Measurements from ENCODE around the gene SREBF1. TPM values are rescaled to one million over a fixed set of nuclear protein-coding genes. Genes with fewer than 3 reads are reported as not detected.

Gene SREBF1
- total RNA-seq, 3 donors from 2014 or later (not counting 1 experiment from before 2014, with no cell fraction given): 80.7 to 208 (median 119) TPM

DNA sequence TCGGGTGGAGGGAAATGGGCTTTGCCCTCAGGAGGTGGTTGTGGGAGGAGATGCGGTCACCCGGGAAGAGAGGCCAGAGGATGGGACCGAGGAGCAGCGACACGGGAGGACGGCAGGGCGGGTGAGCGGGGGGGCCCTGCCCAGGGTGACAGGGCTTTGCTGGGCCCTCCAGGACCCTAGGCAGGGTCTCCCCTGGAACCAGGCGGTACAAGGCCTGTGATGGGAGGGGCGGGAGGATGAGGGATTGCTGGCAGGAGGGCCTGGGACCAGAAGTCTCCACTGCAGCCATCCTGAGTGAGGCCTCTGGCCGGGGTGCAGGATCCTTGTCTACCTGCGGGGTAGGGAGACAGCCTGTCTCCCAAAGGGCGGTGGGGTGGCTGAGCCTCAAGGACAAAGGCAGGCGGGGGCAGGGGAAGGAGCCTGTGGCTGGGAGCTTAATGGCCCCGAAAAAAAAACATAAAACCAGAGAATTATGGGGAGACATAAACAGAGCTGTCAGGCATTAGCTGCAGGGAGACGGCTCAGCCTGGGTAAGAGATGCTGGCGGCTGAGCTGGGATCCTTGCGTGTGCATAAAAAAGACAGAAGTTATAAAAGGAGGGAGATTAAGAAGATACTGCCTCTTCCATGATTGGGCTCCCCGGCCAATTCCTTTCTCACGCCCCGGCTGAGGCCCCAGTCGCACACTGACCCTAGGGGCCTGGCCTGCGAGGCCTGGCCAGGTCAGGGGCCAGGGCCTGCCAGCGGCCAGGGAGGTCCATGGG, 66.7 kb downstream of the SREBF1 start:
- 96% methylated on average over 25 of the region's 25 CpGs for WGBS (ENCODE audit: insufficient coverage)
- no peak for DNase-seq
- no peak for ATAC-seq
- H3K36me3 ChIP-seq (ENCODE audit: control insufficient read depth, insufficient read depth, low read length): peaks cover 2% of the 10 kb centered on the region
- Mint-ChIP-seq H3K27me3 (ENCODE audit: low read depth in 2 of 2) (no peaks in the 10 kb centered on the region), H3K4me3 (no peak overlapping the region), H3K36me3 (no peaks in the 10 kb centered on the region), H3K4me1 (peaks cover 36 to 45% of the 10 kb centered on the region in 2 donors), H3K27ac (peak overlapping the region in 1 of 2 donors; percentile 80), H3K9me3 (no peaks in the 10 kb centered on the region)
- H3K4me3 ChIP-seq (ENCODE audit: low read length): no peak overlapping the region
- H3K9me3 ChIP-seq (ENCODE audit: control insufficient read depth, insufficient read depth, low read length): no peaks in the 10 kb centered on the region
- no peak for TF ChIP-seq CTCF (IDR thresholded peaks at IDR 0.05)
- H3K27ac ChIP-seq (ENCODE audit: low read length): no peak overlapping the region
- H3K4me1 ChIP-seq (ENCODE audit: control insufficient read depth, insufficient read depth, low read length): peaks cover 42% of the 10 kb centered on the region
- no peaks in the 10 kb centered on the region for H3K27me3 ChIP-seq (ENCODE audit: control insufficient read depth, insufficient read depth, low read length)
- intact Hi-C loops (cut with micrococcal nuclease): loop anchor here (5.0 kb wide), 1 partner anchor 48 kb away; no protein-coding TSS in a partner anchor

DNA sequence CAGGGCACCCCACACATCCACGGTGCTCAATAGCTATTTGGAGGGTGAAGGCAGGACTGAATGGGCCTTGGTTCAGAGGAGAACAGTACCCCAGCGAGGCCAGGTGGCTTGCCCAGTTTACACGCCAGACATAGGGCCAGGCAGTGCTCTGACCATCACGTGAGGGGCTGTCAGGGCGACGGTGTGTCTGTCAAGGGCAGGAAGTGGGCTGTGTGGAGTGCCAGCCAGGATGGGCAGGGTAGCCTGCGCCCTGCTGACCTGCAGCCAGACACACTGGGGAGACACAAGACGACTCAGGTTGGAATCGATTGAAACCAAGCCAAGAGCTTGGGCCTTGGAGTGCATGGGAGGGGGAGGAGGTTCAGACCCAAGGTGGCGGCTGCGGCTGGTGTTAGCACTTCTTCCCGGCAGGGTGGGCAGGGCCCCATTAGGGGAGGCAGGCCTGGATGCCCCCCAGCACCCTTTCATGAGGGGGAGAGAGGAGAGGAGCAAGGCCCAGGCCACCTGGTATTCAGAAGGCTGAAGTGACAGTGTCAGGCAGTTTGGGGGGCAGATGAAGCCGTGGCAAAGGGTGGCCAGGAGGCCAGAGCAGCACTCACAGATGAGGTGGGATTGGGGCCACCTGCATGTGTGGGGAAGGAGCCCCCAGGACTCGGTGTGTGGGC, 68.2 kb downstream of the SREBF1 start:
- Histone ChIP-seq H3K4me1 (ENCODE audit: control insufficient read depth, insufficient read depth, low read length) (peaks cover 57% of the 10 kb centered on the region), H3K9me3 (ENCODE audit: control insufficient read depth, insufficient read depth, low read length) (no peaks in the 10 kb centered on the region), H3K4me3 (ENCODE audit: low read length) (no peak overlapping the region), H3K36me3 (ENCODE audit: control insufficient read depth, insufficient read depth, low read length) (peaks cover 2% of the 10 kb centered on the region), H3K27me3 (ENCODE audit: control insufficient read depth, insufficient read depth, low read length) (no peaks in the 10 kb centered on the region), H3K27ac (ENCODE audit: low read length) (no peak overlapping the region)
- peak in 1 of 3 donors; percentile 33 for ATAC-seq
- no peaks in the 10 kb centered on the region for H3K9me3 Mint-ChIP-seq
- DNase-seq: no peak
- H3K4me1 Mint-ChIP-seq: peaks cover 46 to 52% of the 10 kb centered on the region in 2 donors
- intact Hi-C loops (cut with micrococcal nuclease): loop anchor here (5.0 kb wide), 1 partner anchor 46 kb away; no protein-coding TSS in a partner anchor
- H3K27ac Mint-ChIP-seq: peak overlapping the region; percentile 38 to 80
- H3K4me3 Mint-ChIP-seq: peak overlapping the region; percentile 9
- no peaks in the 10 kb centered on the region for H3K27me3 Mint-ChIP-seq (ENCODE audit: low read depth in 2 of 2)
- no peak for TF ChIP-seq CTCF (IDR thresholded peaks at IDR 0.05)
- H3K36me3 Mint-ChIP-seq: no peaks in the 10 kb centered on the region
- 35% methylated on average over 14 of the region's 14 CpGs for WGBS (ENCODE audit: insufficient coverage)

GRCh38 chr17:17767887-17768418, 68.8 kb downstream of the SREBF1 start:
- H3K27me3 Mint-ChIP-seq (ENCODE audit: low read depth in 2 of 2): no peaks in the 10 kb centered on the region
- WGBS (ENCODE audit: insufficient coverage): 85% methylated on average over 6 of the region's 6 CpGs

More at GRCh38 chr17:17767887-17768418, 68.8 kb downstream of the SREBF1 start:
- TF ChIP-seq CTCF (IDR thresholded peaks at IDR 0.05): no peak
- H3K27ac ChIP-seq (ENCODE audit: low read length): no peak overlapping the region
- DNase-seq (no peak), ATAC-seq (no peak)
- H3K4me3 ChIP-seq (ENCODE audit: low read length): no peak overlapping the region
- no peaks in the 10 kb centered on the region for H3K9me3 ChIP-seq (ENCODE audit: control insufficient read depth, insufficient read depth, low read length)
- intact Hi-C loops (cut with micrococcal nuclease): loop anchor here (5.0 kb wide), 1 partner anchor 46 kb away; no protein-coding TSS in a partner anchor
- Mint-ChIP-seq H3K4me1 (peaks cover 50 to 57% of the 10 kb centered on the region in 2 donors), H3K36me3 (no peaks in the 10 kb centered on the region), H3K9me3 (no peaks in the 10 kb centered on the region), H3K27ac (peak overlapping the region; percentile 38 to 80), H3K4me3 (no peak overlapping the region)
- no peaks in the 10 kb centered on the region for H3K27me3 ChIP-seq (ENCODE audit: control insufficient read depth, insufficient read depth, low read length)
- peaks cover 2% of the 10 kb centered on the region for H3K36me3 ChIP-seq (ENCODE audit: control insufficient read depth, insufficient read depth, low read length)
- H3K4me1 ChIP-seq (ENCODE audit: control insufficient read depth, insufficient read depth, low read length): peaks cover 63% of the 10 kb centered on the region

Measured in natural killer cell (primary cell).